Heart left ventricle (tissue), 13 donors: ENCODE measurements around the gene EXTL1.

Experiments
- CTCF ChIP-seq, 12 donors: fragments of 200-600 bp; sonication (generic) in 4 of 12; IDR thresholded peaks; one replicate each; pipeline versions ENCODE4 v1.5.0 to v1.8.0; 2018 to 2022; ENCODE audit warnings: antibody characterized with exemption in 12 of 12, mild to moderate bottlenecking in 5 of 12
- POLR2A ChIP-seq, 2 donors: fragments of 450-650 bp; IDR thresholded peaks; one replicate each; pipeline ENCODE4 v1.6.1; 2017; ENCODE audit warnings: antibody characterized with exemption in 2 of 2, mild to moderate bottlenecking in 2 of 2, moderate library complexity in 2 of 2
- donor health status: ischemic (EF 13 %, LVEDD 7.1; RV severe dilation, severe dysfunction).
- donor health status: DM: no; HTN: yes; CAD: no.
- donor health status: DM: no; HTN: no; CAD: no.
- donor health status: ischemic (EF 25% LVEDD 6.9; RV normal size, moderate dysfunction).
- donor health status: ischemic (EF 25% LVEDD 5.7; RV mildly dilated, moderate dysfunction).
- donor health status: ischemic (EF 35%, LVEDD 5.7; RV mildly dilated, moderate dysfunction).
- donor health status: nonischemic (EF 11% LVEDD 7.7; RV severe dilation, severe dysfunction).
- donor health status: DM: yes; HTN: yes; CAD: no.
- donor health status: PGD.
- donor health status: ischemic (EF 29% LVEDD 5.4; RV normal size, mild dysfunction).
- donor health status: nonischemic (EF 23%, LVEDD 6.1; RV moderate dilation, normal function).

- no peak for TF ChIP-seq POLR2A (IDR thresholded peaks at IDR 0.05)
- TF ChIP-seq CTCF (IDR thresholded peaks at IDR 0.05) = no peak
These were observed 24.2 kb downstream of the EXTL1 start, which contains the start of gene SLC30A2 for GRCh38 chr1:26045722-26046245.
